GM21390 (cell line): ENCODE results near the gene BEND4.
"Not testable (repeated sequence)": the region's sequence is repeated elsewhere in the genome, so short reads cannot be mapped to it uniquely, and the experiment has no call there.

Source experiments
- ATAC-seq: cut with Tn5 transposase; IDR thresholded peaks from one replicate; pipeline ENCODE4 v1.9.1; 2021; ENCODE audit not compliant: unreplicated experiment

The BEND4 gene

DNA sequence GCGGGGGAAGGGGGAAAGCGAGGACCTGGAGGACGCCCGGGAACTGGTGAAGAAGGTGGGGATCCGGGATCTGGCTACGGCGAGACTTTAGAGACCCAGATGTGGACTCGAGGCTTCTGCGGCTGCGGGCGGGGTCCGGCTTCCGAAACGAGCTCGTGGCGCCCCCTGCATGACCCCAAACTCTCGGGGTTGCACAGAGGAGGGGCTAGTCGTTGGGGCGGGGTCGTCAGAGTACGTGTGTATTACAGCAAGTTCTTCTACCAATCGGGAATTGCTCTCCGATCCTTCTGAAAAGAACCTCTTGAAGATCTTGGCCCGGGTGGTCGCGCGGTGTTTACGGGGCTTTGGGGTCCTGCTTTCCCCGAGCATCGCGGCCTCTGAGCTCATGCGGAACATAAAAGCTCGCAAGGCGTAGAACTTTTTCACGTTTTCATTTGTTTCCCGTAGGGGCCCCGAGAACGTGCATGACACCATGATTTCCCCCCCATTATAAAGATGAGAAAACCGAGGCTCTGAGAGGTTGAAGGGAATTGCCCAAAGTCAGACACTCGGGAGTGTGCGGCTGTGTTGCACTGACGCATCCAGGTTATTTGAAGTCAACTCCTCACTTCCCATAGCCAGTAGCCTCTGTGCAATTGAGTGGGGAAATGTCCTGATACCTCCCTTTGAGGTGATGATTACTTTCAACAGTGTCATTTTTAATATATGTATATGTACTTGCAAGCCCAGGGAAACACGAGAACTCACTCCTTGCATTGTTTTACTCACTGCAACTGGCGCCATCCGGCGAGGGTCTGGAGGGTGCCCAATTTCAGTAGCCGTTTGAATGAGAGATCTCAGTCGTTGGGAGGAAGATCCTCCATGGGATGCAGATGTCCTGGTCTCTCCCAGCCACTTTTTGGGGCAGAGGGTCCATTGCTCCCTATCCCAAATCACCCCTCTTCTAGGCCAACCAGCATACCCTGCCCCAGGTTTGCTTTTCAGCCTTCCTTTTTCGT, at the start of gene BEND4:
Gene BEND4, minus strand, starts transcription at position 149 of the 998 bp plus-strand sequence. CDS start 512 bp downstream, outside the sequence.
- peak; percentile 10 for ATAC-seq

GRCh38 chr4:42197341-42197740, 44.9 kb upstream of the BEND4 start:
- ATAC-seq = no peak

GRCh38 chr4:42172921-42173320, 20.5 kb upstream of the BEND4 start:
- ATAC-seq = no peak

DNA sequence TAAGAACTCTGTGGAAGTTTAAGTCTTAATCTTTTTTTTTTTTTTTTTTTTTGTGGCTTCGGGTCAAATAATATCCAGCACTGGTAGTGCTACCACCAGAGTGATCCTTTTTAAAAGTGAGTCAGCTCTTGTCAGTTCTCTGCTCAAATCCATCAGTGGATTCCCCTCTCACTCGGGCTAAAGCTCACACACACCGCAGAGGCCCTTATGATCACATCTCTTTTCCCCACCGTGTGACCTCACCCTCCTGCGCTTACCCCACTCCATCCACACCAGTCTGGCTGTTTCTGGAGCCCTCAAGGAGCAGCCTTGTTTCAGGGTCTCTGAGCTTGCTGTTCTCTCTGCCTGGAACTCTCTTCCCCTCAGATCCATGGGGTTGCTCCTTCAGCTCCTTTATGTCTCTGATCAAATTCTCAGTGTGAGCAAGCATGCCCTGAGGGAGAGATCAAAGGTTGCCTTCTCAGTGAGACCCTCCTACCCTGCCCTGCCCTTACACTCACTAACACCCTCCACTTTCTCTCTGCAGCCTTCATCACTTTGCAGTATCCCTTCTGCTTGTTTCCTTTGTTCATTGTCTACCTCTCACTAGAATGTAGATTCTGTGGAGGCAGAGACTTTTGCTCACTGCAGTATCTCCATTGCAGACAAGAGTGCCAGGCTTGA, 19.8 kb upstream of the BEND4 start:
- ATAC-seq = no peak

- ATAC-seq = peak; percentile 100
Observed at GRCh38 chr4:42167709-42168108, 15.3 kb upstream of the BEND4 start.

GRCh38 chr4:42166186-42166585, 13.7 kb upstream of the BEND4 start:
- not testable (repeated sequence) for ATAC-seq

GRCh38 chr4:42159271-42160001, 7.0 kb upstream of the BEND4 start:
- ATAC-seq = peak; percentile 59

- ATAC-seq = peak; percentile 51
Observed at GRCh38 chr4:42151568-42152506, 618 bp downstream of the BEND4 start.

DNA sequence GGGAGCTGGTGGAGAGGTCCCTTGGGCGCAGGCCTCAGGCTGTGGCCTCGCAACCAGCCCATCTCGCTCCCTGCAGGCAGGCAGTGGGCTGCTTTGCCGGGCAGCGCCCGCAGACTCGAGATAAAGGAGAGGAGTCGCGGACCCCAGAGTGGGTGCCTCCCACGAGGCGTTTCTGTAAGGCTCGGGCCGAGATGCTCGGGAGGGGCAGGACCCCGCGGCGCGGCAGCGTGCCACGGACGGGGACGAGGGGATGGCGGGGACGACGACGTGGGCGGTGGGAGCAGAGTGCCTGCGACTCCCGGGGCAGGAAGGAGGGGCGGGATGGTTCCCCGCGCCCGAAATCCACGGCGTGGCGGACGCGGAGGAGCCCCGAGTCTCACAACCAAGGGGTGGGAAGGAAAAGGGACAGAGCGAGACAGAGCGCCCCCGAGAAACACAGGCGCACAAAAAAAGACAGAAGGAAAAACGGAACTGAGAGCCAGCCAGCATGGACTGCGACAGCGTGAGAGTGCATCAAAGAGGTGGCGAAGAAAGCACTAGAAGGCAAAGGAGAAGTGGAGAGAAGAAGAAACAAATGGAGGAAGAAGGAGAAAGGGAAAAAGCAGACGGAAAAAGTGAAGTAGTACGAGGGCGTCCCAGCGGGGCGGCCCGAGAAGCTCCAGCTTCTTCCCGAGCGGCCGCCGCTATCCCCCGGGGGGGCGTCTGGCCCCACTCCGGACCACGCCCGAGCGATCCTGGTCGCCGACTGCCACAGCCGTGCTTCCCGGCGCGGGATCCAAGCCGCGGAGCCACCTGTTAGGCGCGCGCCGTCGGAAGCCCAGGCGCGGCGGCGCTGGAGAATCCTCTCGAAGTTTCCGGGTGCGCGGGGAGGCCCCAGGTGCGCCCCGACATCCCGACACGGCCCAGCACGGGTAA, 1.5 kb downstream of the BEND4 start:
- peak; percentile 31 for ATAC-seq

- ATAC-seq = no peak
Observed at GRCh38 chr4:42149004-42149403, 3.5 kb downstream of the BEND4 start.

DNA sequence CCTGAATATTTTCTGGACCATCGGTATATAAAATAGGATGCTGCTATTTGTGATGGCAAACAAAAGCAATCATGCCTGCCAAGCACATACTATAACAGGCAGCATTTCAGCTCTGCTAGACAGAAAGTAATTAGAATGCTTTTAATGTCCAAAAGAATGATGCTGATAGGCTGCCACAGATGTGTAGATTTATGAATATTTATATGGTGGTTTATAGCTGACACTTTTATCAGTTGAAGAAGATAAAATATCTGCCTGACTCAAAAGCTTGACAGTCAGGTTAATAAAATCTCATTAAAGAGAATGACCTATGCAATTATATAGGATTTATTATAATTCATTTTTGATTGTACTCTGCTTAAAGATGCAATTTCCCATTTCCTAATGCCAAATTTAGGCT, 4.0 kb downstream of the BEND4 start:
- ATAC-seq = no peak

- ATAC-seq = no peak
Observed at GRCh38 chr4:42144028-42144427, 8.4 kb downstream of the BEND4 start.

- no peak for ATAC-seq
Observed at GRCh38 chr4:42142591-42142990, 9.9 kb downstream of the BEND4 start.

DNA sequence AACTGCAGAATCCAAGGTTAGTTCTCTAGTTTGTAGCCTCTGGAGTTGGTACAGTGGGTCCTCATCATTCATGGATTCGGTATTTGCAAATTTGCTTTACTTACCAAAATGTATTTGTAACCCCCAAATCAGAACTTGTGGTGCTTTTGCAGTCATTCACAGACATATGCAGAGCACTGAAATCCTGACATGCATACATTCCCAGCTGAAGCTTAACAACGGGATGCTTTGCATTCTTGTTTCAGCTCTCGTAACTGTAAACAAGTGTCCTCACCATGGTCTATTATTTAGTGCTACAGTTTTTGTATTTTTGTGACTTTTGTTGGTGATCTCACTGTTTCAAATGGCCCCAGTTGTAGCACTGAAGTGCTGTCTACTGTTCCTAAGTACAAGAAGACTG, 16.1 kb downstream of the BEND4 start:
- ATAC-seq = no peak

- no peak for ATAC-seq
Observed at GRCh38 chr4:42133006-42133405, 19.4 kb downstream of the BEND4 start.

DNA sequence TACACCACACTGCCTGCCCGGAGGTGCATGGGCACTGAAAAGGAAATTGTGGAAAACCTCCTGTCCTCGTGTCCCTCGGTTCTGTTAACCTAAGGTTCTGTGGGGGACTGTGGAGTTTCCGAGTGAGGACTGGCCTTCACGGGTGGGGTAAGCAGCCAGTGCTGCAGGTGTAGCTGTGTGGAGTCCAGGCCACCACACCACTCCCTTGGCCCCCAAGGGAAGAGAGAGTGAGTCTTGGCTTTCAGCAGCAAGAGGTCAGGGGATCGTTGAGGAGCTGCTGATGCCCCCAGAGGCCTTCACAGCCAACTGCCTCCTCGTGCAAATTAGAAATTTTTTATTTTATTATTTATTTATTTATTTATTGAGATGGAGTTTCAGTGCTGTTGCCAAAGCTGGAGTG, 20.4 kb downstream of the BEND4 start:
- ATAC-seq = no peak

GRCh38 chr4:42123071-42123644, 29.3 kb downstream of the BEND4 start:
- no peak for ATAC-seq

DNA sequence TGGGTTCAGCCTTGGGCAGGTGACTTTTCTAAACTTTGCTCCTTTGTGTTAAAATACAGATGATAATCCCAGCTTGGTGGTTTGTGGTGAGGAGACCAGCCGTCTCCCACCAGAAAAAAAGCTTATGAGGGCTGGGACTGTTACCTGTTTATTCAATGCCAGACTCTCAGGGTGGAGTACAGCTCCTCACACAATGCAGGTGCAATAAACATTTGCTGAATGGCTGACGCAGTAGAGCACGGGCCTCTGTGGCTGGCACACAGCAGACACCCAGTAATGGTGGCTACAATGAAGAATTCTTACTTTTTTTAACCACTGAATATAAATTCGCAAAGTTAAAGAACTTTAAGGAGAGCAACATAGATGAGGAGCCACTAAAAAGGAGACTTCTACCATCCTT, 30.2 kb downstream of the BEND4 start:
- ATAC-seq = no peak

DNA sequence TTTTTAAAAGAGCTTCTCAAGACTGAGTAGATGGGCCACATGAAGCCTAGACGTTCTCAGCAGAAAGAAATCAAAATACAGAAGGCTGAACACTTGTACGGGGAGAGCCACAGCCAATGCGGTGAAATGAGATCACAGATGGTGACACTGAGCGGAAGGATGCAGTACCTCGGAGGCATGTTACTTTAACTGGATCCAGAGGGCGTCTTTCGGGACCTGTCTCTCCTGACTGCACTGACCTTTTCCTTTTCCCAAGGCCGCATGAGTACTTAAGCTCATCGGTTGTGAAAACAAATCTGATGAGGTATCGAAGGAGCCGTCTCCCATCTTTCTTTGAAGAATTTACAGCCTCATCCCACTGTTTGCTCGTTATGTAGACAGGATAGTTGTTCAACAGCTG, 32.6 kb downstream of the BEND4 start:
- no peak for ATAC-seq
